Loucy (cell line): ENCODE results near the gene DTNB.

Experiments used
- CTCF ChIP-seq: fragments of 200-600 bp; sonication (generic); conservative IDR thresholded peaks from 2 replicates; pipeline ENCODE4 v1.5.1; 2014; ENCODE audit warnings: mild to moderate bottlenecking, antibody characterized with exemption, low read length
- EZH2phosphoT487 ChIP-seq: fragments of 200-600 bp; IDR thresholded peaks from 2 replicates; pipeline ENCODE4 v1.6.1; 2018; ENCODE audit warnings: antibody characterized with exemption, mild to moderate bottlenecking, moderate library complexity, borderline replicate concordance

DNA sequence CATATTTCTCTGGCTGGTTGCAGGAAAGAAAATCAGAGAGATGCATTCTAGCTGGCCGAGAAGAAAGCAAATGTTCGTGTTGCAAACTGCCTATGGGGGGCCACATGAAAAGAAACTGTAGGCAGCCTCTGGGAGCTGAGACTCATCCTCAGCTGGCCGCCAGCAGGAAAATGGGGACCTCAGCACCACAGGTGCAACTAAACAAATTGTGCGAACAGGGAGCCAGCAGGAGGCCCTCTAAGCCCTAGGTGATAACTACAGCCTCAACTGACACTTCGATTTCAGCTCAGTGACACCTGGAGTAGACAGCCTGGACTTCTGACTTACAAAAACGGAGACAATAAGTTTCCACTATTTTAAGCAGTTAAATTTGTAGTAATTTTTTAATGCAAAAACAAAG is 107.3 kb downstream of the DTNB start:
- TF ChIP-seq CTCF (no peak), EZH2phosphoT487 (no peak)
